H9 (cell line): Measurements from ENCODE around the gene LY6G5B. TPM values are rescaled to one million over a fixed set of nuclear protein-coding genes. Genes with fewer than 3 reads are reported as not detected.

Experiments used
- DNase-seq: peaks from one replicate; pipeline ENCODE4 v3.0.0-alpha.2; 2017
- H2AFZ ChIP-seq: one replicate; pipeline ENCODE4 v1.6.1; 2013; ENCODE audit warnings: mild to moderate bottlenecking, low read length, control low read depth, moderate library complexity
- H2AK5ac ChIP-seq: 2 replicates; pipeline ENCODE4 v1.6.1; 2013; ENCODE audit warnings: low read length, control low read depth, mixed read lengths; ENCODE audit not compliant: insufficient read length
- H2BK120ac ChIP-seq: one replicate; pipeline ENCODE4 v1.6.1; 2013; ENCODE audit warnings: low read depth, mild to moderate bottlenecking, low read length, control low read depth, inconsistent platforms; ENCODE audit not compliant: poor library complexity, severe bottlenecking
- H2BK12ac ChIP-seq: 2 replicates; pipeline ENCODE4 v1.6.1; 2013; ENCODE audit warnings: low read length, control low read depth, mixed read lengths, low read depth; ENCODE audit not compliant: insufficient read length
- H2BK15ac ChIP-seq: 2 replicates; pipeline ENCODE4 v1.6.1; 2013; ENCODE audit warnings: low read depth, low read length, control low read depth
- H2BK20ac ChIP-seq: one replicate; pipeline ENCODE4 v1.6.1; 2013; ENCODE audit warnings: low read depth, mild to moderate bottlenecking, low read length, control low read depth, inconsistent platforms; ENCODE audit not compliant: poor library complexity, severe bottlenecking
- H2BK5ac ChIP-seq: 2 replicates; pipeline ENCODE4 v1.6.1; 2013; ENCODE audit warnings: low read length, control low read depth, mixed read lengths; ENCODE audit not compliant: insufficient read length
- H3K14ac ChIP-seq: 2 replicates; pipeline ENCODE4 v1.6.1; 2013; ENCODE audit warnings: low read length, control low read depth; ENCODE audit not compliant: insufficient read depth
- H3K18ac ChIP-seq: 2 replicates; pipeline ENCODE4 v1.6.1; 2013; ENCODE audit warnings: low read depth, mild to moderate bottlenecking, mixed read lengths, low read length, control low read depth; ENCODE audit not compliant: insufficient read length
- H3K23ac ChIP-seq: 2 replicates; pipeline ENCODE4 v1.6.1; 2013; ENCODE audit warnings: low read length, control low read depth, mixed read lengths, low read depth; ENCODE audit not compliant: insufficient read length
- H3K23me2 ChIP-seq: 2 replicates; pipeline ENCODE4 v1.6.1; 2013; ENCODE audit warnings: low read depth, mild to moderate bottlenecking, mixed read lengths, low read length, control low read depth; ENCODE audit not compliant: insufficient read length, poor library complexity, severe bottlenecking
- H3K27ac ChIP-seq: 2 replicates; pipeline ENCODE4 v1.5.1; 2013; ENCODE audit warnings: low read length, control low read depth, mixed read lengths, low read depth; ENCODE audit not compliant: insufficient read length
- H3K27me3 ChIP-seq: 2 replicates; pipeline ENCODE4 v1.6.1; 2013; ENCODE audit warnings: low read length, control low read depth, inconsistent platforms; ENCODE audit not compliant: insufficient read depth
- H3K4ac ChIP-seq: 2 replicates; pipeline ENCODE4 v1.6.1; 2013; ENCODE audit warnings: low read depth, mild to moderate bottlenecking, control low read depth, inconsistent platforms, low read length, moderate library complexity
- H3K4me1 ChIP-seq: 2 replicates; pipeline ENCODE4 v1.6.1; 2013; ENCODE audit warnings: low read length, control low read depth, inconsistent platforms; ENCODE audit not compliant: insufficient read depth
- H3K4me2 ChIP-seq: 2 replicates; pipeline ENCODE4 v1.6.1; 2013; ENCODE audit warnings: low read length, control low read depth, mixed read lengths; ENCODE audit not compliant: insufficient read length, insufficient read depth
- H3K56ac ChIP-seq: 2 replicates; pipeline ENCODE4 v1.6.1; 2013; ENCODE audit warnings: low read depth, mild to moderate bottlenecking, mixed read lengths, low read length, control low read depth; ENCODE audit not compliant: insufficient read length
- H3K79me1 ChIP-seq: 2 replicates; pipeline ENCODE4 v1.6.1; 2013; ENCODE audit warnings: low read depth, mild to moderate bottlenecking, moderate library complexity, low read length, control low read depth, inconsistent platforms; ENCODE audit not compliant: insufficient read depth, poor library complexity, severe bottlenecking
- H3K79me2 ChIP-seq: 2 replicates; pipeline ENCODE4 v1.6.1; 2013; ENCODE audit warnings: low read length, control low read depth, inconsistent platforms; ENCODE audit not compliant: insufficient read depth
- H3K9ac ChIP-seq: 2 replicates; pipeline ENCODE4 v1.6.1; 2013; ENCODE audit warnings: low read length, control low read depth, mixed read lengths; ENCODE audit not compliant: insufficient read length; ENCODE audit errors: extremely low read depth
- H3K9me3 ChIP-seq: one replicate; pipeline ENCODE4 v1.6.1; 2013; ENCODE audit warnings: low read depth, low read length, inconsistent platforms; ENCODE audit not compliant: control insufficient read depth
- H3T11ph ChIP-seq: one replicate; pipeline ENCODE4 v1.6.1; 2013; ENCODE audit warnings: mild to moderate bottlenecking, low read length, control low read depth, inconsistent platforms
- H4K20me1 ChIP-seq: one replicate; pipeline ENCODE4 v1.6.1; 2013; ENCODE audit not compliant: control insufficient read depth, insufficient read length, insufficient read depth
- H4K5ac ChIP-seq: 2 replicates; pipeline ENCODE4 v1.6.1; 2013; ENCODE audit warnings: low read depth, mild to moderate bottlenecking, mixed read lengths, low read length, control low read depth; ENCODE audit not compliant: insufficient read length
- H4K8ac ChIP-seq: replicated peaks from 2 replicates; pipeline ENCODE4 v1.6.1; 2013; ENCODE audit warnings: low read length, control low read depth, mixed read lengths, low read depth; ENCODE audit not compliant: insufficient read length
- H4K91ac ChIP-seq: 2 replicates; pipeline ENCODE4 v1.6.1; 2013; ENCODE audit warnings: low read depth, mild to moderate bottlenecking, moderate library complexity, mixed read lengths, low read length, control low read depth; ENCODE audit not compliant: insufficient read length
- H3K27ac Mint-ChIP-seq, 3 experiments: 2 replicates in 2 of 3; 3 replicates in 1 of 3; pipeline ENCODE4 v1.8.0; 2020 to 2021; ENCODE audit warnings: mixed read lengths in 3 of 3, mild to moderate bottlenecking in 1 of 3, moderate library complexity in 1 of 3
- H3K27me3 Mint-ChIP-seq: 2 replicates; pipeline ENCODE4 v1.8.0; 2021; ENCODE audit warnings: low read depth, mild to moderate bottlenecking, moderate library complexity, mixed read lengths
- H3K36me3 Mint-ChIP-seq, 3 experiments: 2 replicates in 2 of 3; 3 replicates in 1 of 3; pipeline ENCODE4 v1.8.0; 2020 to 2021; ENCODE audit warnings: low read depth in 3 of 3, mixed read lengths in 3 of 3; ENCODE audit not compliant: insufficient read depth in 1 of 3
- H3K4me1 Mint-ChIP-seq, 2 experiments: 2 replicates each; pipeline ENCODE4 v1.8.0; 2020; ENCODE audit warnings: mixed read lengths in 2 of 2
- H3K4me3 Mint-ChIP-seq, 2 experiments: 2 replicates in 1 of 2; 3 replicates in 1 of 2; pipeline ENCODE4 v1.8.0; 2020 to 2021; ENCODE audit warnings: mild to moderate bottlenecking in 2 of 2, mixed read lengths in 2 of 2, moderate library complexity in 1 of 2
- H3K9me3 Mint-ChIP-seq, 2 experiments: 2 replicates in 1 of 2; 3 replicates in 1 of 2; pipeline ENCODE4 v1.8.0; 2020; ENCODE audit warnings: mild to moderate bottlenecking in 2 of 2, mixed read lengths in 2 of 2, moderate library complexity in 1 of 2
- WGBS: extraction: QIAGEN DNeasy Blood & Tissue Kit; methylation state at CpG from one replicate; pipeline ENCODE4 v1.1.7; 2013; ENCODE audit warnings: missing lambda C conversion rate, low lambda C conversion rate, mixed read lengths; ENCODE audit not compliant: insufficient read length; ENCODE audit errors: extremely low coverage; 5-methylcytosine and 5-hydroxymethylcytosine counted together
- total RNA-seq: library from RNA; stranded (reverse); gene quantifications from 2 replicates; pipeline ENCODE4 v1.2.1, GENCODE V29; 2021
- TF ChIP-seq, protein P1 (sequence below): fragments of 200-600 bp; sonication (generic); conservative IDR thresholded peaks from 3 replicates; pipeline ENCODE4 v1.8.0; 2021; ENCODE audit warnings: antibody characterized with exemption, mild to moderate bottlenecking

Gene LY6G5B
- total RNA-seq, 1 experiment from 2014 or later, result 21.6 TPM

DNA sequence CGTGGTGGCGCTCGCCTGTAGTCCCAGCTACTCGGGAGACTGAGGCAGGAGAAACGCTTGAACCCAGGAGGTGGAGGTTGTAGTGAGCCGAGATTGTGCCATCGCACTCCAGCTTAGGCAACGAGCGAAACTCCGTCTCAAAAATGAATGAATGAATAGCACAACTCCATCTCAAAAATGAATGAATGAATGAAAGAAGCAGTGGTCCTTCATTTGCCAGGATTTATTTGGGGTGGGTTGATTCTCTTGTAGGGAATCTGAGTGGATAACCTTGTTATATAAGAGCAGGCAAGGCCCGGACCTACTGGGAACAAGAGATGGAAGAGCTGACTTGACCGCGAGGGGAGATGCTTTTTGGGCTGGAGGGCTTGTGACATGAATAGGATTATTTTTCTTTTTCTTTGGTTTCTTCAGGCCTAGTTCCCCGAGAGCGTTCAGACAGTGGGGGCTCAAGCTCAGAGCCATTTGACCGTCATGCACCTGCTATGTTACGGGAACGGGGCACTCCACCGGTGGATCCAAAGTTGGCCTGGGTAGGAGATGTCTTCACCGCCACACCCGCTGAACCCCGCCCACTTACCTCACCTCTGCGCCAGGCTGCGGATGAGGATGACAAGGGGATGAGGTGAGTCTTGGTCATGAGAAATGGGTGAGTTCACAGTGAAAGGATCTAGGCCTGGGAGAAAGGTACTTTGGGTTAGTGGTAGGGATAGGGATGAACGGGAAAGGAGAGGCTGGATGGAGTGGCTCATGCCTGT lies 39.4 kb upstream of the LY6G5B start:
- Histone ChIP-seq H3K79me2 (no peaks in the 10 kb centered on the region), H3K14ac (no peak overlapping the region)

More for the DNA sequence above, 39.4 kb upstream of the LY6G5B start:
- no peak overlapping the region for H3K56ac ChIP-seq
- Mint-ChIP-seq H3K9me3 (no peaks in the 10 kb centered on the region), H3K27me3 (no peaks in the 10 kb centered on the region; the same call in 1 of the 2 replicates), H3K27ac (peak overlapping the region in 1 of 3 experiments; percentile 71; a peak in 2 of 7 replicates), H3K36me3 (peaks cover 85 to 100% (median 100%) of the 10 kb centered on the region in 3 experiments), H3K4me3 (no peak overlapping the region; a peak in 1 of 5 replicates), H3K4me1 (peaks cover 0 to 3% of the 10 kb centered on the region in 2 experiments; a peak in 1 of 4 replicates)
- no peak overlapping the region for H2BK120ac ChIP-seq
- no peak for DNase-seq
- TF ChIP-seq, protein P1, sequence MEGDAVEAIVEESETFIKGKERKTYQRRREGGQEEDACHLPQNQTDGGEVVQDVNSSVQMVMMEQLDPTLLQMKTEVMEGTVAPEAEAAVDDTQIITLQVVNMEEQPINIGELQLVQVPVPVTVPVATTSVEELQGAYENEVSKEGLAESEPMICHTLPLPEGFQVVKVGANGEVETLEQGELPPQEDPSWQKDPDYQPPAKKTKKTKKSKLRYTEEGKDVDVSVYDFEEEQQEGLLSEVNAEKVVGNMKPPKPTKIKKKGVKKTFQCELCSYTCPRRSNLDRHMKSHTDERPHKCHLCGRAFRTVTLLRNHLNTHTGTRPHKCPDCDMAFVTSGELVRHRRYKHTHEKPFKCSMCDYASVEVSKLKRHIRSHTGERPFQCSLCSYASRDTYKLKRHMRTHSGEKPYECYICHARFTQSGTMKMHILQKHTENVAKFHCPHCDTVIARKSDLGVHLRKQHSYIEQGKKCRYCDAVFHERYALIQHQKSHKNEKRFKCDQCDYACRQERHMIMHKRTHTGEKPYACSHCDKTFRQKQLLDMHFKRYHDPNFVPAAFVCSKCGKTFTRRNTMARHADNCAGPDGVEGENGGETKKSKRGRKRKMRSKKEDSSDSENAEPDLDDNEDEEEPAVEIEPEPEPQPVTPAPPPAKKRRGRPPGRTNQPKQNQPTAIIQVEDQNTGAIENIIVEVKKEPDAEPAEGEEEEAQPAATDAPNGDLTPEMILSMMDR, result no peak
- no peak overlapping the region for H3T11ph ChIP-seq
- no peak overlapping the region for H3K23ac ChIP-seq
- no peaks in the 10 kb centered on the region for H3K27me3 ChIP-seq
- H2BK12ac ChIP-seq, result no peak overlapping the region
- WGBS, result no CpG with 5 or more reads among the region's 25 CpGs
- H4K8ac ChIP-seq, result no peak overlapping the region
- no peak overlapping the region for H2AK5ac ChIP-seq
- no peak overlapping the region for H2BK5ac ChIP-seq
- H3K23me2 ChIP-seq, result no peaks in the 10 kb centered on the region
- no peak overlapping the region for H3K4ac ChIP-seq
- H2BK15ac ChIP-seq, result no peak overlapping the region
- H3K9me3 ChIP-seq, result no peaks in the 10 kb centered on the region
- no peak overlapping the region for H4K5ac ChIP-seq
- no peak overlapping the region for H2AFZ ChIP-seq
- H3K4me2 ChIP-seq, result no peak overlapping the region
- no peak overlapping the region for H3K27ac ChIP-seq
- no peaks in the 10 kb centered on the region for H4K20me1 ChIP-seq
- H3K9ac ChIP-seq, result no peak overlapping the region
- H4K91ac ChIP-seq, result no peak overlapping the region
- no peak overlapping the region for H3K18ac ChIP-seq
- peaks cover 3% of the 10 kb centered on the region for H3K79me1 ChIP-seq
- H2BK20ac ChIP-seq, result no peak overlapping the region
- no peaks in the 10 kb centered on the region for H3K4me1 ChIP-seq
